NCI-H1694 (cell line): ENCODE measurements around the gene CBR3.

Experiments
- DNase-seq: peaks from one replicate; lab custom pipeline; 2025; lab: John Stamatoyannopoulos, UW

CBR3 gene

DNA sequence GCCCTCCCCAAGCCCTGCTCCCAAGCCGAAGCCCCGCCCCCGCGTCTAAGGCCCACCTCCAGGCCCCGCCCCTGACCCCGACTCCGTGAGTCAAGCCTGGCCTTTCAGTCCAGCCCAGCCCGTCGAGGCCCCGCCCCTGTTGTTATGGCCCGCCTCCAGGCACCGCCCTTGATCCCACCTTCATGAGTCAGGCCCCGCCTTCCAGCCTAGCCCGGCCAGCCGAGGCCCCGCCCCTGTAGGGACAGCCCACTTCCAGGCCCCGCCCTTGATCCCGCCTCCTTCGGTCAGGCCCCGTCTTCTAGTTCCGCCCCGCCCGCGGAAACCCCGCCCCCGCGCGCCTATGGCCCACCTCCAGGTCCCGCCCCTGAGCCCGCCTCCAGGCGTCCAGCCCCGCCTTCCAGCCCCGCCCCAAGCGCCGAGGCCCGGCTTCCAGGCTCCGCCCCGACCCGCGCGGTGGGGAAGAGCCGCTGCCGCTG is 21.5 kb downstream of the CBR3 start:
- peak; percentile 99 for DNase-seq

DNA sequence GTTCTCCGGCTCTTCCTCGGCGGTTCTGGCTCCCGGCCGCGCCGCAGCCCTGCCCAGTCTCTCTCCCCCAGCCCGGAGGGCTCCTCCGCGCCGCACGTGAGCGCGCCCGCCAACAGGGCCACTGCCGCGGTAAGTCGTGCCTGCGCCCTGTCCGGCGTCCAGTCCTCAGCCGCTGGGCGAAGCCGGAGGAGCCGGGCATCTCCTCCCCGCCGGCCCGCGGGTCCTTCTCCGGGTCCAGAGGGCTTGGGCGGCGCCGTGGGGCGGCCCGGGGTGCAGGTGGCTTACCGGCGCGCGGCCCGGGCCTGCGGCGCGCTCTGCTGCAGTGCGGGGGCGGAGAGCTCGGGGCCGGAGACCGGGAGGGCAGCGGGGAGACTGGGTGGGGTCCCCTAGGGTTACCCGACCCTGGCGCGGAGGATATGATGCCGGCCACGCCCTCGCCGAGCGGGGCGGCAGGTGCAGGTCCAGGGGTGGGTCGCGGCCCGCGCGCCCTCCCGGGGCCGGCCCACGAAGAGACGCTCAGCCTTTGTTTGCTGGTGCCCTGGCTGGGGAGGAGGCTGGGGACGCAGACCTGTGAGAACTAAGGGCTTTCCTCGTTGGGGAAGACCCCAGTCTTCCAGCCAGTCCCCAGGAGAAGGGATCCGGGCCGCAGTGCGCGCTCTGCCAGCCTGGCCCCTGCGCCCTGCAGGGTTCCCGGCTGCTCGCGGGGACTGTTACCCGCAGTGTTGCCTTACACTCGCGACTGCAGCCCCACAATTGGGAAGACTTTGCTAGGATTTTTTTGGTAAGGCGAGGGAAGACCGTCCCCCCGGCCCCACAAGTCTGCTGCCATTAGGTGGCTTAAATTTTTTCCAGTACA is 22.2 kb downstream of the CBR3 start, which contains the start of gene DOP1B:
Gene DOP1B (plus strand): TSS at position 10 of the 856 bp plus-strand sequence. CDS start 7,910 bp downstream, outside the sequence.
- DNase-seq, result peak; percentile 23

DNA sequence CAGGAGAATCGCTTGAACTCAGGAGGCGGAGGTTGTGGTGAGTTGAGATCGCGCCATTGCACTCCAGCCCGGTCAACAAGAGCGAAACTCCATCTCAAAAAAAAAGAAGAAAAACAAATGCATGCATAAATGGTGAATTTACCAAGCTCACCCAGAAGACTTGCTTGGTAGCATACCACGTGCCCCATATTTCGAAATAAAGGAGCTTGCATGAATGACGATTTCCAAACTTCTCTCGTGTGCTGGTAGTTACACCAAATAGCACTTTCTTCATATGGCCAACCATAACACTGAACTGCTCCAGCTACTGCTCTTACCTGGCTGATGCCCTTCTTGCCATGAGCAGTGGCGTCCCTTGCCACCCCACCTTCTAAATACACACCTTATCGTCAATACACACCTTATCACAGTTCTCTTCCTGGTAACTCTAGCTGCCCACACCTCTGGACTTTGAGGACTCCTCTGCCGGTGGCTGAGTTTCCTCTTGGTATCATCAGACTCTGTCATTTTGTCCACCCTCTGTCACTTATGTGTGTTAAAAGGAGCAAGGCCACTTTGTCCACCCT is 24.6 kb downstream of the CBR3 start:
- DNase-seq, result no peak

DNA sequence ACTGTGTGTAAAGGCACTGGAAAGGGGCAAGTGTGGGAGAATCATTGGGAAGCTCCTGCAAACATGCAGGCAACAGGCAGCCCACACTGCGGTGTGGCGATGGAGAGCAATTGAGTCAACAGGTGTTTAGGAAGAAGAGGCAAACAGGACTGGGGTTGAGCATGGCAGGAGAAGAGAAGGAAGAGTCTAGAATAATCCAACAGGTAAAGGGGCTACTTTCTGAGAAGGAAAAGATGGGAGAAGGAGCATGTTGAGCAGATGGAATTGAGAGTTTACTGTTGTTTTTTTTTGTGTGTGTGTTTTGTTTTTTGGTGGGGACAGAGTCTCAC is 25.9 kb downstream of the CBR3 start:
- DNase-seq, result no peak

DNA sequence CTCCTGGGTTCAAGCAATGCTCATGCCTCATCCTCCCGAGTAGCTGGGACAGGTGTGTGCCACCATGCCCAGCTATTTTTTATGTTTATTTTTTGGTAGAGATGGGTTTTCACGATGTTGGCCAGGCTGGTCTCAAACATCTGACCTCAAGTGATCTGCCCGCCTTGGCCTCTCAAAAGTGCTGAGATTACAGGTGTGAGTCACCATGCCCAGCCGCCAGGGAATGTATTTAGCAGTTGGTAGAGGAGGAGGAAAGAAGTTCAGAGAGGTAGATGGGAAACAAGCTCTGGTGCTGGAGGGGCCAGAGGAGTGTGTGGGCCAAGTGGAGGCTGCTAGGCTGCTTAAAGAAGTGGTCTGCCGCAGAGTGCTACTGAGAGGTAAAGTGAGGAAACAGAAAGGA is 27.8 kb downstream of the CBR3 start:
- DNase-seq, result no peak

DNA sequence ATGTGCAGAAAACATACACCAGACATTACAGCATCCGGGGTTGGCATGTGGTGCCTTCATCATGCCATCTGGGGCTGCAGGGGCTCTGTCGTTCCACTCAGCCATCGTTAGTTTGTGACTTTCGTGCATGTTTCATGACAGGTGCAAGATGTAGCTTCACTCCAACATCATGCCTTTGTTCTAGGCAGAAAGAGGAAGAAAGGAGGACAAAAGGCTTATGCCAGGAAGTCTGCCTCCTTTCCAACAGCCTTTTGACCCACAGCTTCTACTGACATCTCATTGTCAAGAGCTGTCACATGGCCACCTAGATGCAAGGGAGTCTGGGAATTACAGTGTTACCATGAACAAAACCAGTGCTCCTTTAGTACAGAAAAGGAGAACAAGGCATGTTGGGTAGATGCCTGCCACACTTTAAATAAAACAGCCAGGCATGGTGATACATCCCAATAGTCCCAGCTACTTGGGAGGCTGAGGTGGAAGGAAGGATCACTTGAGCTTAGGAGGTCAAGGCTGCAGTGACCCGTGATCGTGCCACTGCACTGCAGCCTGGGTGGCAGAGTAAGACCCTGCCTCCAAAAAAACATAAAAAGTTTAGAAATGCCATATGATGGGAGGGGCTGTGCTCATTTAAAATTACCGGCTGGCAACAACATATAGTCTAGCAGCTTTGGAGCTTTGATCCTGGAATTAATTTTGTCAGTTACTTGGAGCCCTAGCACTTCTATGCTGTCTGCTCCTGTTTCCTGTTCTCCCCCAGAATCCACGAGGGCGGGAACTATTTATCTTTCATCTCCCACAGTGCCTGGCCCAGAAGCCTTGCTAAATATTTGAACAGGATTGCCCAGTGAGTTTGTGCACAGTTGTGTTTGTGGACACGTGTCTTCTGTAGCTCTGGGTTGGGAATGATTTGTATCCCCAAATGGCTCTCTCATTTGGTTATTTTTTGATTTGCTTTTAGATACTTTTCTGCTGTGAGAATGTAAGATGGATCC is 29.2 kb downstream of the CBR3 start:
- peak; percentile 38 for DNase-seq

DNA sequence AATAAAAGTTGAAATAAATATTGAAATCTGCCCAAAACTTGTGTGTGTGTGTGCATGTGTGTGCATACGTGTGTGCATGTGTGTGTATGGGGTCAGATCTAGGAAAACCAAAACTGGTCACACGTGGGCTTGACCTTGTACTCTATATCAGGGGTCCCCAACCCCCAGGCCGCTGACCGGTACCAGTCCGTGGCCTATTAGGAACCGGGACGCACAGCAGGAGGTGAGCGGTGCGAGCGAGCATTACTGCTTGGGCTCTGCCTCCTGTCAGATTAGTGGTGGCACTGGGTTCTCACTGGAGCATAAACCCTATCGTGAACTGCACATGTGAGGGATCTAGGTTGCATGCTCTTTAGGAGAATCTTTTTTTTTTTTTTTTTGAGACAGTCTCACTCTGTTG is 30.5 kb downstream of the CBR3 start:
- no peak for DNase-seq

DNA sequence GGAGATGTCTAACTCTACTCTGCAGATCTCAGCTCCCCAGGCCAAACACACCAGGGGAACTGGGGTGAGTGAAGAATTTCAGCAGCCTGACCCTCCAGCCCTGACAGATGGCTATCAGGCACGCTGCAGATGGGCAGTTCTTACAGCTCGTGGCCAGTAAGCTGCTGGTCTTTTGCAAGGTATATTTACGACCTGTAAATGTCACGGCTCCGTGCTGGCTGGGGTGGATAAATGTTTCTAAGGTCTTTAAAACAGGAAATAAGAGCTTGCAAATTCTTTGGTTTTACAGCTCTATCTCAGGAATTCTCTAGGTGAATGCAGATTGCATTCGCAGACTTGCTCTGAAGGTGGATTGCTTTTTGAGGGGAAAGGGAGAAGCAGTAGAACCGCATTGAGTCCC is 31.8 kb downstream of the CBR3 start:
- no peak for DNase-seq

DNA sequence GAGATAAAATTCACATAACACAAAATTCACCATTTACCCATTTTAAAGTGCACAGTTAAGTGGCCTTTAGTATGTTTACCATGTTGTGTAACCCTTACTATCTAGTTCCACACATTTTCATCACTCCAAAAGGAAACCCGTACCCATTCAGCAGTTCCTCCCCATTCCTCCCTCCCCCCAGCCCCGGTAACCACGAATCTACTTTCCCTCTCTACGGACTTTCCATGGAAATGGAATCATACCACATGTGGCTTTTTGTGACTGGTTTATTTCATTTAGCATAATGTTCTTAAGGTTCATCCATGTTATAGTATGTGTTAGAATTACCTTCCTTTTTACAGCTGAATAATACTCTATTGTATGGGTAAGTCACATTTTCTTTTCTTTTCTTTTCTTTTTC is 32.7 kb downstream of the CBR3 start:
- DNase-seq, result no peak

DNA sequence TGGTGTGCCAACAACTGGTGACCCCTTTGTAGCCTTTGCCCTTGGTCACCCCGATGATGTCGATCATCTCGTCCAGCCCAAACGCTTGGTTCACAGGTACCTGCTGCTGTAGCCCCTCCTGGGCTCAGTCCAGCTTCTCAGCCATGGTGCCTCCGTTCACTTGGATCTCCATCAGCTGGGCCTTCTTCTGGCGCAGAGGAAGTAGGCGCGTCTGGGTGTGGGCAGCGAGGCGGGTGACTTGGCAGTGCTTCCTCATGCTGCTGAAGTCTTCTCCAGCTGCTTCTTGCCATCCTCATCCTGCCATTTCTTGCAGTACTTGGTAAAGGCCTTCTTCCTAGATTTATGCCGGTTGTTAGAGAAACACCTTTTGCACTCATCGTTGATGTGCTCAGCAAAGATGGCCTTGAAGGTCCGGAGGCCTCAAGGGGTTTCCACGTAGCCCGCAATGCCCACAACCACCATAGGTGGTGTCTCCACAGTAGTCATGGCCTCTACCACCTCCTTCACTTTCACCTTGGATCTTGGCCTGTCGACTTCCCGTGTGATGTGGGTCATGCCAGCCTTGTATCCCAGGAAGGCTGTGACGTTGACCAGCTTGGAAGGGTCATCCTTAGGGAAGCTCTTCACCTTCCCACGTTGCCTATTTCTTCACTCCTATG is 34.7 kb downstream of the CBR3 start:
- no peak for DNase-seq

DNA sequence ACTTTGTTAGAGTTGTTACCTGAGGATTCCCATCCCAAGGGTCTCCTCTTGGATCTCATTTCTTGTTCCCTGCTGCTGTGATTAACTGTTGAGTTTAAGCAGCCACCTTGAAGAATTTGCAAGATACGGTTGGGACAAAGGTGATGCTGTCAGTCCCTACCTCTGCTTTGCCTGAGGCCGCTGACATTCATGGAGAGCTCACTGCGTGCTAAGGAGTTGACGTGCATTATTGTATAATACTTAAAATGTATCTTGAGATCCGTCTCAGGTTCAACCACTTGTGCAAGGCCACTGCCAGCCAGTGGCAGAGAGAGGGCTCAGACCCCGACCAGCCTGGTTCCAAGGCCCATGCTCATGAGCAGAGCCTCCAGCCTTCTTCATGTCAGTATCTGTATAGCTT is 35.9 kb downstream of the CBR3 start:
- no peak for DNase-seq

DNA sequence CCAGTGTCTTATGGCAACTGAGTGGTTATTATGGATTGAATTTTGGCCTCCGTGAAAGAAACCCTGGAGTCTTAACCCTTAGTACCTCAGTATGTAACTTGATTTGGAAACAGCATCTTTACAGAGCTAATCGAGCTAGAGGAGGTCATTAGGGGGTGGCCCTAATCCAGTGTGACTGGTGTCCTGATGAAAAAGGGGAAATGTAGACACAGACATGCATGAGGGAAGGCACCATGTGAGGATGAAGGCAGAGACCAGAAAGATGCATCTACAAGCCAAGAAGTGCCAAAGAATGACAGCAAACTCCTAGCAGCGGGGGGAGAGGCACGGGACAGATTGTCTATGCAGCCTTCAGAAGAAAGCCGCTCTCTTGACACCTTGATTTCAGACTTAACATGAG is 36.5 kb downstream of the CBR3 start:
- DNase-seq, result no peak

DNA sequence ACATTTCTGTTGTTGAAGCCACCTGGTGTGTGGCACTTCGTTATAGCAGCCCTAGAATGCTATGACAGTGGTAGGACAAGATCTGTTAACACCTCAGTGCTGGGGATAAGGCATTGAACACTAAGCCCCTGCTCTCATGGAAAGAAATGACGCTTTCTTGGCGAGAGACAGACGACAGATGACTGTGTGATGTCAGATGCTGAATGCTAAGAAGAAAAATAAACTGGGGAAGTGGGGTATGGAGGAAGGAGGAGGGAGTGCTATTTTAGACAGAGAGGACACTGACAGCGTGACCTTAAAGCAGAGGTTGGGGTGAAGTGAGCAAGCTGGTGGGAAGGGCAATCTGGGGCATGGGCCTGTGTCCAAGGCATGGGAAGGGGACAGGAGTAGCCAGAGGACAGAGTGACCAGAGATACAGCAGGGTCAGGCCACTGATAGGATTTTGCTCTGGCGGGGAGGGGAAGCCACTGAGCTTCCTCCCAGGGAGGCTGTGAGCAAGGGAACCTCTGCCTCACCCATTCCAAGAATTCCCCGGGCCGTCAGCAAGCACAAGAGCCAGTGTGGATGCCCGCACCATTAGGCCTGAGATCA is 37.0 kb downstream of the CBR3 start:
- no peak for DNase-seq

DNA sequence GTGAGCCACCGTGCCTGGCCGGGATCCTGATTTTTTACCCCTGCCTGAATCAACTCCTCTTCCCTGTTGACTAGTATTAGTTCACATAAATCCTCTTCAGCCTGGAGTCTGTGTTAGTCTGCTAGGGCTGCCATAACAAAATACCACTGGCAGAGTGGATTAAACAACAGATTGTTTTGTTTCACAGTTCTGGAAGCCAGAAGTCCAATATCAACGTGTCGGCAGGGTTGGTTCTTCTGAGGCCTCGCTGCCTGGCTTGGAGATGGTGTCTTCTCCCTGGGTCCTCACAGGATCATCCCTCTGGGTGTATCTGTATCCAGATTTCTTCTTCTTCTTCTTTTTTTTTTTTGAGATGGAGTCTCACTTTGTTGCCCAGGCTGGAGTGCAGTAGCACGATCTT is 39.9 kb downstream of the CBR3 start:
- no peak for DNase-seq

DNA sequence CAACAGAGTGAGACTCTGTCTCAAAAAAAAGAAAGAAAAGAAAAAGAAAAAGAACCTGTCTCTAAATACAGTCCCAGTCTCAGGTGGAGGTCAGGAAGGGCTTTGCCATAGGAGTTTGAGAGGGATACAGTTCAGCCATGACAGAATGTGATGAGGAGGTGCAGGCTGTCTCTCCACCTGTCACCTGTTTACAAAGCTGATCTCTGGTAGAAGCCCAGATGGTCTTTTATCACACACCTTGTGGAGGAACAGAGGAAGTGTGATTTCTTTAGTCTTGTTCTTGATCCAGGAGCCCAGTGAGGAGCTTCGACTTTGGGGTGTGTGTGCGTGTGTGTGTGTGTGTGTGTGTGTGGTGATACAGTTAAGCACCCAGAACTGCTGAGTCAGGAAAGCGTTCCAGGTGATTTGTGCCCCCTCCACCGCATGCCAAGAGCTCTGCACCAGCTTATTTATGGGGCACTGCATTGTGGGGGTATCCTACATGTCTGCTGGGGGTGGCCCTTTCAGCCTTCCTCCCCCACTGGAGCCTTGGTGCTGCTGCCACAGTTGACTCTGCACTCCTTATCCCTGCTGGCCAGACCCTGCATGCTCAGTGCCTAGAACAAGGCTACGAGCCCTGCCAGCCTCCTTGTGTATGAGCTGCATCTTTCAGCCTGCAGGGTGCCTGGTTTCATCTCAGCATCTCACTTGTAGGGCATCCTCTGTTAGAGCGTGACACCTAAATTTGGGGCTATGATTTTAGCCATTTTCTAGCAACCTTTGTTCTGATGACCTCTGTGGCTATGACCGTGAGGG is 41.1 kb downstream of the CBR3 start:
- DNase-seq, result peak; percentile 15

DNA sequence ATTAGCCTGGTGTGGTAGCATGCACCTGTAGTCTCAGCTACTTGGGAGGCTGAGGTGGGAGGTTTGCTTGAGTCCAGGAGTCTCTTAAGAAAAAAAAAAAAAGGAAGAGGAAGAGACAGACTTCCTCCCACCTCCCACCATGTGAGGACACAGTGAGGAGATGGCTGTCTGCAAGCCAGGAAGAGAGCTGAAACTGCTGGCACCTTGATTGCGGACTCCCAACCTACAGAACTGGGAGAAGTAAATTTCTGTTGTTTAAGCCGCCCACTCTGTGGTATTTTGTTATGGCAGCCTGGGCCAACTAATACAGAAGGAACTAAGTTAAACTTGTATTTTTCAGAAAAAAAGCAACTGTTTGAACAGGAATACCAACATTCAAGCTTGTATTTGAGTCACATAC is 43.5 kb downstream of the CBR3 start:
- DNase-seq, result no peak

DNA sequence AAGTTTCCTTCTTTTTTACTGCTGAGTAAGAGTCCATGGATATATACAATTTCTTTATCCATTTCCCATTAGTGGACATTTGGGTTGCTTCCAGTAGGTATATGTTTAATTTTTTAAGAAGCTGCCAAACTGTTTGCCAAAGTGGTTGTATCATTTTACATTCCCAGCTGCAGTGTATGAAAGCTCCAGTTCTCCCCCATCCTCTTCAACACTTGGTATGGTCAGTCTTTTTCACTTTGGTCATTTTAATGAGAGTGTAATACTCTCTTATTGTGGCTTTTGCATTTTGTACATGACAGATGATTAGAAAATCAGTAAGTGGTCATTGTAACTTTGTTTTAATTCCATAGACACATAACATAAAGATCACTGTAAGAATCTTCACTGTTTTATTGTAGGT is 44.3 kb downstream of the CBR3 start:
- no peak for DNase-seq

DNA sequence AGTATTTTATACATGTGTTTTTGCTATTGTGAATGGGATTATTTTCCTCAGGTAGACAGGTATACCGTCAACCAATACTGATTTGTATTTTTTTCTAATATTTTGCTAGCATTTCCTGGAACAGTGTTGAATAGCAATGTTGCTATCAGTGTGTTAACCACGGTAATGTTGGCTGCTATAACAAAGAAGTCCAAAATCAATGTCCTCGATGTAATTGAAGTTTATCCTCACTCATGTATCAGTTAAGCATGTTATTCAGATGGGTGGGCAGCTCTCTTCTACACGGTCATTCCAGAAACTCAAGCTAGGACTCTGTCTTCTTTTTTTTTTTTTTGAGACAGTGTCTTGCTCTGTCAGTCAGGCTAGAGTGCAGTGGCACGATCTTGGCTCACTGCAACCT is 46.1 kb downstream of the CBR3 start:
- no peak for DNase-seq

DNA sequence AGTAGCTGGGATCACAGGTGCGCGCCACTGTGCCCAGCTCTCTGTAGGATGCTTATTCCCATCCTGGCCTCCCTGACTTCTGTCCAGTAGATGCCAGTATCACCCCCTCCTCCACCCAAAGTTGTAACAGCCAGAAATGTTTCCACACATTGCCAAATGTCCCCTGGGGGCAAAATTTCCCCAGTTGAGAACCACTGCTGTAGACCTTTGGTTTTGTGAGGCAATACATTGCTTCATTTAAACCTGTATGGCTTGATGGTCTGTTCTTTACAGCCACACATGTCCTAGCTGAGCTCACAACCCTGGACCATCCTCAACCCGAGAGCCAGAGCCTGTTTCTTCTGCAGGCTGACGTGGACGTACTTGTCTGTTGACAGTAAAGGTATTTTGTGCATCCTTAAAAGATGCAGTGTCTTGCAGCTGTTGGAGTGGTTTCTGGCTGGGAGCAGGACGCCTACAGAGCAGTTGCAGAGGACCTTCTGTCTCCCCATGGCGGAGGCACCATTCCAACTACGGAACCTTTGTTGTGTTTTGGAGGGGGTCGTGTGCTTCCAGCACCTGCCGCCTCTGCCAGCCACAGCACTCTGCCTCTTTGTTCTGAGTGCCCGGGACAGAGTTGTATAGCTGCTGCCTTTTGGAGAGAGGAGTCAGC is 48.4 kb downstream of the CBR3 start:
- no peak for DNase-seq

DNA sequence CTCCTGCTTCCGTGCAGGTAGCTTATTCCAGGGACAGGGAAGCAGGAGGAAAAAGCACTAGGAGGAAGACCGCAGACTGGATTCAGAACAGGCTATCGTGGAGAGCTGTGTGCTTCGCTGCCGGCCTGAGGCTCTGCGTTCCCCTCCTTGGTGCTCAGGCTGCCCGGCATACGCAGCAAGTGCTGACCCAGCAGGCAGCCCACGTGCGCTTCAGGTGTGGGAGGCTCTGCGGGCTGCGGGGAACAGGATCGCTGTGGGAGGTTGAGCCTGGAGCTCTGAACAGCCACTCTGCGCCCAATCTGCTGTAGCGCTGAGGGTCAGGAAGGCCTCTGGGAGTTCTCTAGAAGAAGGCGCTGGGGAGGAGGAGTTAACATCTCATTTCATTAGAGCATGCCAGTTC is 49.7 kb downstream of the CBR3 start:
- DNase-seq, result no peak
